Memory B cell (primary cell): ENCODE measurements around the gene GABARAPL1.

Experiments used
- ATAC-seq: fragments of 150-1000 bp; cut with Tn5 transposase; 2 replicates; pipeline ENCODE4 v1.10.0; 2021; ENCODE audit warnings: low read depth, mild to moderate bottlenecking, moderate library complexity
- DNase-seq, 2 donors: peaks; one replicate each; pipeline ENCODE4 v3.0.0; 2022; ENCODE audit warnings: low spot score in 2 of 2
- H3K27ac Mint-ChIP-seq: one replicate; pipeline ENCODE4 v1.8.0; 2022; ENCODE audit warnings: mild to moderate bottlenecking, moderate library complexity, mixed read lengths
- H3K27me3 Mint-ChIP-seq: one replicate; pipeline ENCODE4 v1.8.0; 2022; ENCODE audit warnings: mixed read lengths
- H3K36me3 Mint-ChIP-seq: one replicate; pipeline ENCODE4 v1.8.0; 2022; ENCODE audit warnings: mild to moderate bottlenecking, mixed read lengths
- H3K4me1 Mint-ChIP-seq: one replicate; pipeline ENCODE4 v1.8.0; 2022; ENCODE audit warnings: mixed read lengths
- H3K4me3 Mint-ChIP-seq: one replicate; pipeline ENCODE4 v1.8.0; 2022; ENCODE audit warnings: mild to moderate bottlenecking, moderate library complexity, mixed read lengths
- H3K9me3 Mint-ChIP-seq: one replicate; pipeline ENCODE4 v1.8.0; 2022; ENCODE audit warnings: mixed read lengths

GABARAPL1 gene

DNA sequence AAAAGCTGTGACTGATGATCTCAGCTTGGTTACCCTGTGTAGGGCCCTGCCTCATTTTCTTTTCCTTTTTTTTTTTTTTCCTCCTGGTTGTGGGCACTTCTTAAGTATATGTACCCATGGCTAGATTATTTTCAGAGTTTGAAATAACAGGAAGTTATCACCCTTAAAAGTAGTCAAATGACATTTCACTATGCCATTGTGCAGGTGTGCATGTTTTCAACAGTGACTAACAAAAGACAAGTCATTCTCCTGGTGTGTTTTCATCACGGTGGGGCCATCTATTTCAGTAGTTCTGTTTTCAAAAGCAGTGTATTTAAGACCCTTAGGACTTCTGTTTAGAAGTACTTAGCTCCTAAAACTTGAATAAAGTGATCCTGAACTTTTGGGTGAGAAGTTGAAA is 15.0 kb downstream of the GABARAPL1 start:
- peaks cover 3% of the 10 kb centered on the region for H3K27me3 Mint-ChIP-seq
- no peak overlapping the region for H3K4me3 Mint-ChIP-seq
- no peak for ATAC-seq
- H3K36me3 Mint-ChIP-seq, result no peaks in the 10 kb centered on the region
- H3K9me3 Mint-ChIP-seq, result no peaks in the 10 kb centered on the region
- DNase-seq, result no peak
- no peaks in the 10 kb centered on the region for H3K4me1 Mint-ChIP-seq
- H3K27ac Mint-ChIP-seq, result no peak overlapping the region

DNA sequence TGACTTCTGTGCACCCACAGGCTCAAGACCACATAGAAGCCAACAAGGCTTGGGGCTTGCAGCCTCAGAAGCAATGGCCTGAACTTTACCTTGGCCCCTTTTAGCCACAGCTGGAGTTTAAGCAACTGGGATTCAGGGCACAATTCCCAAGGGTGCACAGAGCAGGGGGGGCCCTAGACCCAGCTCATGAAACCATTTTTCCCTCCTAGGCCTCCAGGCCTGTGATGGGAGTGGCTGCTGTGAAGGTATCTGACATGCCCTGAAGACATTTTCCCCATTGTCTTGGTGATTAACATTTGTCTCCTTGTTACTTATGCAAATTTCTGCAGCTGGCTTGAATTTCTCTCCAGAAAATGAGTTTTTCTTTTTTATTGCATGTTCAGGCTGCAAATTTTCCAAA is 21.9 kb downstream of the GABARAPL1 start:
- DNase-seq, result no peak
- H3K4me3 Mint-ChIP-seq, result no peak overlapping the region
- ATAC-seq, result no peak
- peaks cover 7% of the 10 kb centered on the region for H3K9me3 Mint-ChIP-seq
- H3K27ac Mint-ChIP-seq, result no peak overlapping the region
- peaks cover 6% of the 10 kb centered on the region for H3K27me3 Mint-ChIP-seq
- no peaks in the 10 kb centered on the region for H3K4me1 Mint-ChIP-seq
- H3K36me3 Mint-ChIP-seq, result no peaks in the 10 kb centered on the region

DNA sequence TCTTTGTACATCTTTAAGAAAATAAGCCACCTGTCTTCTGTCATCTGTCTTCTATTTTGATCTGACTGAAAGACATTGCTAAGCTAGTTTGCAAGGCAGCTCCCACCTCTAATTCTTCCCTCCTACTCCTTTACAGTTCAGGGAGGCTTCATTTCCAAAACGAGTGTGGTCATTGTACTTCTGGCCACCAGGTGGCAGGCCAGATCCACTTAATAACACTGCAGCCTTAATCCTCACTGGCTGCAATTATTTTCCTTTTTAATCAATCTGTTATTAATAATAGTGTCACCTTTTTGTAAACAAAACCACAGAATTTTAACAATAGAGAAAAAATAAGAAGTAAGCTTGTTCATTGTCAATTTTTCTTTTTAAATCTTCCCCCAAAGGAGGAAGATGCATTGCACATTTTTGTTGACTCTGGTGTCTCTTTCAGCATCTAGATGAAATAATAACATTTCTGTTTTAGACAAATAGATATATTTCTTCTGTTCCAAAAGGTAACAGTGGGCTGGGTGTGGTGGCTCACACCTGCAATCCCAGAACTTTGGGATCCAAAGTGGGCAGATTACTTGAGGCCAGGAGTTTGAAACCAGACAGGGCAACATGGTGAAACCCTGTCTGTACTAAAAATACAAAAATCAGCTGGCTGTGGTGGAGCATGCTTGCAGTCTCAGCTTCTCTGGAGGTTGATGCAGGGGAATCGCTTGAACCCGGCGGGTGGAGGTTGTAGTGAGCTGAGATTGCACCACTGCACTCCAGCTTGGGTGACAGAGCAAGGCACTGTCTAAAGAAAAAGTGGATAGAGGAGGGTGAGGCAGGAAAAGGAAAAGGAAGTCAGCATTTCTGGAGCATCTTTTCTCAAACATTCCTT is 23.3 kb downstream of the GABARAPL1 start:
- no peaks in the 10 kb centered on the region for H3K36me3 Mint-ChIP-seq
- no peak overlapping the region for H3K27ac Mint-ChIP-seq
- no peak overlapping the region for H3K4me3 Mint-ChIP-seq
- H3K9me3 Mint-ChIP-seq, result peaks cover 7% of the 10 kb centered on the region
- H3K4me1 Mint-ChIP-seq, result no peaks in the 10 kb centered on the region
- peaks cover 10% of the 10 kb centered on the region for H3K27me3 Mint-ChIP-seq
- DNase-seq (peak; percentile 26 to 31), ATAC-seq (peak; percentile 65)

DNA sequence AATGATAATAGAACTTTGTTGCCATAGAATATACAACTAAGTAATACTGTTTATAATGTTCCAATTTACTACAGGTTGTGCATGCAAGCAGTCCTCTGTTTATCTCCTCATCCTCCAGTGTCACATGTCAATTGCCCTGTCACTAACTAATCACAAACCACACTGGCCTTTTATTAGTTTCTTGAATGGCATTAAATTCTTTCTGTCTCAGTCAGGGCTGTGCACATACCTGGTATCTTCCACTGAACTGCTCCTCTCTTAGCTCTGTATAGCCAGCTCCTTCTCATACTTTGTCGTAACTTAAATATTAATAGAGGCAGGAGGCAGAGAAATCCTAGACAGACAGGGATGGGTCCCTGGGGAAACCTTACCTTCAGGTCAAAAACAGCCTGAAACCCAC is 24.0 kb downstream of the GABARAPL1 start:
- no peak for ATAC-seq
- Mint-ChIP-seq H3K4me3 (no peak overlapping the region), H3K4me1 (no peaks in the 10 kb centered on the region), H3K27me3 (peaks cover 10% of the 10 kb centered on the region), H3K36me3 (no peaks in the 10 kb centered on the region), H3K27ac (no peak overlapping the region), H3K9me3 (peaks cover 7% of the 10 kb centered on the region)
- DNase-seq, result no peak

- H3K4me3 Mint-ChIP-seq, result no peak overlapping the region
- H3K27ac Mint-ChIP-seq, result no peak overlapping the region
- H3K27me3 Mint-ChIP-seq, result peaks cover 17% of the 10 kb centered on the region
- H3K36me3 Mint-ChIP-seq, result no peaks in the 10 kb centered on the region
- H3K4me1 Mint-ChIP-seq, result peaks cover 5% of the 10 kb centered on the region
- ATAC-seq (no peak), DNase-seq (no peak)
- H3K9me3 Mint-ChIP-seq, result peaks cover 7% of the 10 kb centered on the region
Measured at GRCh38 chr12:10238526-10238925, 25.8 kb downstream of the GABARAPL1 start.

- no peak overlapping the region for H3K4me3 Mint-ChIP-seq
- no peaks in the 10 kb centered on the region for H3K9me3 Mint-ChIP-seq
- H3K27ac Mint-ChIP-seq, result no peak overlapping the region
- ATAC-seq (no peak), DNase-seq (no peak)
- no peaks in the 10 kb centered on the region for H3K36me3 Mint-ChIP-seq
- H3K4me1 Mint-ChIP-seq, result peaks cover 9% of the 10 kb centered on the region
- H3K27me3 Mint-ChIP-seq, result peaks cover 16% of the 10 kb centered on the region
Measured at GRCh38 chr12:10241290-10241689, 28.6 kb downstream of the GABARAPL1 start.

DNA sequence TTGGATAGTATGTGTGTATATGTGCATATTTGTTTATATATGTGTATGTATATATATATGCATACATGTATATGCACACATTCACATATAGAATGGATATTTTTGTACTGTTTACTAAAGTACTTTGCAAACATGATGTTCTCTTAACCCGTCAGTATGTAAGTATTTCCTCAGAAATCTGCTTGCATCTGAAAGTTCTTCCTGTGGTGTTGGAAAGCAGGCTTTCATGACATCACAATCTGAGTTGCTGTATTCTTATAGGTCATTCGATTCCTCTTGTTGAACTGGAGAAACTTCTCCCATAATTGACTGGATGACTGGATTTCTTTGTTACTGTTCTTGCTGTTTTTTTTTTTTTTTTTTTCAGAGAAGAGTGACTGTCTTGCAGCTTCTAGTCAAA is 29.1 kb downstream of the GABARAPL1 start:
- Mint-ChIP-seq H3K9me3 (no peaks in the 10 kb centered on the region), H3K4me3 (no peak overlapping the region), H3K27me3 (peaks cover 16% of the 10 kb centered on the region), H3K27ac (no peak overlapping the region), H3K4me1 (peaks cover 9% of the 10 kb centered on the region), H3K36me3 (no peaks in the 10 kb centered on the region)
- no peak for ATAC-seq
- no peak for DNase-seq

DNA sequence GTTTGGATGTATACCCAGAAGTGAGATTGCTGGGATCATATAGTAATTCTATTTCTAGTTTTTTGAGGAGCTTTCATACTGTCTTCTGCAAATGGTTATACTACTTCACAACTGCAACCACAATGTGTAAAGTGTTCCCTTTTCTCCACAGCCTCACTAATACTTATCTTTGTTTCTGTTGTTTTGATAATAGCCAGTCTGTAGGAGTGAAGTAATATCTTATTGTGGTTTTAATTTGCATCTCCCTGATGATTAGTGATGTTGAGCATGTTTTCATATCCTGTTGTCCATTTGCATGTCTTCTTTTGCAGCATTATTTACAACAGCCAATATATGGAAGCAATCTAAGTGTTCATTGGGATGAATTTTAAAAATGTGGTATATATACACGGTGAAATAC is 29.9 kb downstream of the GABARAPL1 start:
- peaks cover 11% of the 10 kb centered on the region for H3K27me3 Mint-ChIP-seq
- H3K9me3 Mint-ChIP-seq, result no peaks in the 10 kb centered on the region
- ATAC-seq (peak; percentile 29), DNase-seq (no peak)
- no peak overlapping the region for H3K27ac Mint-ChIP-seq
- no peak overlapping the region for H3K4me3 Mint-ChIP-seq
- H3K36me3 Mint-ChIP-seq, result no peaks in the 10 kb centered on the region
- peaks cover 9% of the 10 kb centered on the region for H3K4me1 Mint-ChIP-seq

DNA sequence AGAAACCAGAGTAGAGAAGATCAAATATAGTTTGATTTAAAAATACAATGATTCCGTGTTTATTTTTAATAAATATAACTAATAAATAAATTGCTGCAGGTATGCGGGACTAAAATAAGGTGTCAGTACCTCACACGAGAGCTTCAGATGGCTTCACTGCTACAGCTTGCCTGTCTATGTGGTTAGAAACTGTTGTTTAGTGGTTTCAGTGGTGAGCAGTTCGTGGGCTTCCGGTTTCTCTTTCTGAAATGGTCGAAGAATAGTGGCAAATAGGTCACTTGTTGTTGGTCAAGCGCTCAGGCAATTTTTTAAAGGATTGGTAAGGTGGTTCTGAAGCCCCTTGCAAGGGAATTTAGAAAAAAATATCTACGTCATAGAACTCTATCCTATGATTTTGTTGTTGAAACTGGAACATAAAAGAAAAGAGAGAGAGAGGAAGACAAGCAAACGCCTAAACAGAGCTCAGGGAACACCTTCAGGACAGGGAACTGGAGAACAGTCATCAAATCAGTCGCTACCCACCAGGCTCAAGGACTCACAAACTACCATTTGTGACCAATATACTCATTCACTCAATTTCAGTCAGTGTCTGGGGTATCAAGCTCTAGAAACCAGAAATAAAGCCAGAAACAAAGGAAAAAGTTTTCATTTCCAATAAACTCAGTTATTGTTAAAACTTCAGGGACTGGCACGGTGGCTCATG is 31.3 kb downstream of the GABARAPL1 start:
- Mint-ChIP-seq H3K4me3 (peak overlapping the region; percentile 54), H3K27me3 (peaks cover 11% of the 10 kb centered on the region), H3K27ac (no peak overlapping the region), H3K36me3 (no peaks in the 10 kb centered on the region), H3K9me3 (no peaks in the 10 kb centered on the region), H3K4me1 (peaks cover 9% of the 10 kb centered on the region)
- peak; percentile 41 for ATAC-seq
- no peak for DNase-seq

GRCh38 chr12:10247436-10248058 is 34.9 kb downstream of the GABARAPL1 start:
- no peaks in the 10 kb centered on the region for H3K36me3 Mint-ChIP-seq
- no peak overlapping the region for H3K27ac Mint-ChIP-seq
- H3K4me1 Mint-ChIP-seq, result peaks cover 9% of the 10 kb centered on the region
- H3K9me3 Mint-ChIP-seq, result no peaks in the 10 kb centered on the region
- DNase-seq (no peak), ATAC-seq (no peak)
- H3K27me3 Mint-ChIP-seq, result peaks cover 8% of the 10 kb centered on the region
- H3K4me3 Mint-ChIP-seq, result no peak overlapping the region

DNA sequence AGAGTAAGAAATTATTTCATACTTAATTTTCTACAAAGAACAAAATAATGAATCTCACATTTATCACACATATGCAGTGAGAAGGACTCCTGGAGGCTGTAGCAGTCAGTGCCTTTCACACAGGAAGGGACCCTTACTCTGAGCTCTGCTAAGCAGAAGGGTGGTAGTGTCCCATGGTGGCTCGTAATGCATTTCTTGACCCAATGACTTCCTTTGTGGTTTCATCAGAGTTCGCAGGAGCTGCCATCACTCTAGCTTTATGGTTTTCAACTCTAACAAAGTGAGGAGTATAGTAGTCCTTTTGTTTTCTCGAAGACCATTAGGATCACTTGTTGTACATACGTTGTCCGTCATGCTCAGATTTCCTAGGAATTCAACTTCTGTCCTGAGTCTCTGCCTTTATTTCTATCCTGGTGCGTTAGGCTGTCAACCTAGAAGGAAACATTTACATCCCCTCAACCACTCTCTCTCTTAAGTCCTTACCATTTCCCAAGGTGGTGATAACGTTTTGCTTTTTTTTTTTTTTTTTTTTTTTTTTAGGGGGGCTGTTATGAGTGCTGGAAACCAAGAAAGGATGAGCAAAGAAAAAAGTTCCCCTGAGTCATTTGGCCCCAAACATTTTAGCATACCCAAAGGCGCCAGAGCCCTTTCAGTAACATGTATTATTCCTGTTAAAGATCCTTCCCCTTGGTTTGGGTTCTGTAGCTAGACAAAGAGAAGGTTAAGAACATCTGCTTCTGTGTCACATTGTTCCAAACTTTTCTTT is 37.2 kb downstream of the GABARAPL1 start:
- peaks cover 5% of the 10 kb centered on the region for H3K27me3 Mint-ChIP-seq
- ATAC-seq (no peak), DNase-seq (no peak)
- H3K27ac Mint-ChIP-seq, result no peak overlapping the region
- H3K9me3 Mint-ChIP-seq, result peaks cover 2% of the 10 kb centered on the region
- H3K4me1 Mint-ChIP-seq, result no peaks in the 10 kb centered on the region
- H3K4me3 Mint-ChIP-seq, result no peak overlapping the region
- H3K36me3 Mint-ChIP-seq, result peaks cover 1% of the 10 kb centered on the region

GRCh38 chr12:10251669-10252068 is 39.0 kb downstream of the GABARAPL1 start:
- Mint-ChIP-seq H3K9me3 (peaks cover 10% of the 10 kb centered on the region), H3K27me3 (peaks cover 5% of the 10 kb centered on the region), H3K27ac (no peak overlapping the region), H3K36me3 (peaks cover 1% of the 10 kb centered on the region), H3K4me3 (no peak overlapping the region), H3K4me1 (no peaks in the 10 kb centered on the region)
- DNase-seq (no peak), ATAC-seq (no peak)

- no peak overlapping the region for H3K27ac Mint-ChIP-seq
- peaks cover 10% of the 10 kb centered on the region for H3K9me3 Mint-ChIP-seq
- peaks cover 5% of the 10 kb centered on the region for H3K27me3 Mint-ChIP-seq
- no peak for ATAC-seq
- peaks cover 1% of the 10 kb centered on the region for H3K36me3 Mint-ChIP-seq
- no peak overlapping the region for H3K4me3 Mint-ChIP-seq
- DNase-seq, result no peak
- no peaks in the 10 kb centered on the region for H3K4me1 Mint-ChIP-seq
Measured at GRCh38 chr12:10252201-10252600, 39.5 kb downstream of the GABARAPL1 start.

DNA sequence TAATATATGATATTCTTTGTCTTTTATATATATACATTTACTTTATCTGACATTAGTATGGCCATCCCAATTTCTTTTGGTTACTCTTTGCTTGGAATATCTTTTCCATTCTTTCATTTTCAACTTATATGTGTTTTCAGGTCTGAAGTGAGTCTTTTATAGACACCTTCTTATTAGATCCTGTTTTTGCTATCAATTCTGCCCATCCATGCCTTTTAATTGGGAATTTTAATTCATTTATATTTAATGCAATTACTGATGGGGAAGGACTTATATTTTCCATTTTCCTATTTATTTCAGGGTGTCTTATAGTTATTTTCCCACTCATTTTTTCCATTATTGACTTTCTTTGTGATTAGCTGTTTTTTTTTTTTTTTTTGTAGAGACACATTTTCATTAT is 43.4 kb downstream of the GABARAPL1 start:
- DNase-seq (no peak), ATAC-seq (no peak)
- H3K4me1 Mint-ChIP-seq, result no peaks in the 10 kb centered on the region
- H3K9me3 Mint-ChIP-seq, result peaks cover 10% of the 10 kb centered on the region
- H3K27me3 Mint-ChIP-seq, result peaks cover 7% of the 10 kb centered on the region
- no peak overlapping the region for H3K4me3 Mint-ChIP-seq
- no peak overlapping the region for H3K27ac Mint-ChIP-seq
- peaks cover 1% of the 10 kb centered on the region for H3K36me3 Mint-ChIP-seq
